Activated T-helper 1 cell treated with anti-CD3 and anti-CD28 coated beads, Interleukin-2, amount 50 U/mL, for 16 hours (primary cell): ENCODE measurements around the gene PLXNA4.

Source experiments
- DNase-seq, 2 donors: peaks; one replicate each; pipeline ENCODE4 v3.0.0-alpha.2; 2020; ENCODE audit warnings: low read depth in 1 of 2, low spot score in 1 of 2

Gene PLXNA4

DNA sequence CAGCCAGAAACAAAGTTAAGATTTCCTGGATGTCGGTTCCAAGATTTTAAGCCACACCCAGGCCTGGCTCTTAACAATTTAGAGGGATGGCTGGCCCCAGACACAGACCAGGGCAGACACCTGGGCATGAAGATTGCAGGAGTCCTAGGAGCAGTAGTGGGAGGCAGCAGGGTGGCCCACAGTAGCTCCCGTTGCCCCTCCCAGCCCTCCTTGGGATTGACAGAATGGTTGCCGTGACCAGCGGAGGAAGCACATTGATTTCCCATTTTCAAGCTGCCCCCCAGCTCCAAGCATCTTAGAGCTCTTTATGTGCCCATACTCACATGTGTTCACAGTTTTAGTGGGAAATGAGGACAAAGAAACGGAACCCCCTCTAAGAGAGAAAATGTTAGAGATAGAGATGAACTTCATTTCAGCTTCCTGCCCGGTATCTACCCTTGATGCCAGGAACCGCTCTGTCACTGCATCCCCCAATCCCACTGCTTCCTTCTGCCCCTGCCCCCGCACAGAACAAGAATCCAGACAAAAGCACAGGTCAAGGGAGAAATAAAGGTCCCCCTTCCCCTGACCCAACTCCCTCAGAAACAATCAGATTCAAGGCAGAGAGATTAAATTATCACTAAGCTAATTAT is 101.1 kb downstream of the PLXNA4 start:
- DNase-seq: no peak

DNA sequence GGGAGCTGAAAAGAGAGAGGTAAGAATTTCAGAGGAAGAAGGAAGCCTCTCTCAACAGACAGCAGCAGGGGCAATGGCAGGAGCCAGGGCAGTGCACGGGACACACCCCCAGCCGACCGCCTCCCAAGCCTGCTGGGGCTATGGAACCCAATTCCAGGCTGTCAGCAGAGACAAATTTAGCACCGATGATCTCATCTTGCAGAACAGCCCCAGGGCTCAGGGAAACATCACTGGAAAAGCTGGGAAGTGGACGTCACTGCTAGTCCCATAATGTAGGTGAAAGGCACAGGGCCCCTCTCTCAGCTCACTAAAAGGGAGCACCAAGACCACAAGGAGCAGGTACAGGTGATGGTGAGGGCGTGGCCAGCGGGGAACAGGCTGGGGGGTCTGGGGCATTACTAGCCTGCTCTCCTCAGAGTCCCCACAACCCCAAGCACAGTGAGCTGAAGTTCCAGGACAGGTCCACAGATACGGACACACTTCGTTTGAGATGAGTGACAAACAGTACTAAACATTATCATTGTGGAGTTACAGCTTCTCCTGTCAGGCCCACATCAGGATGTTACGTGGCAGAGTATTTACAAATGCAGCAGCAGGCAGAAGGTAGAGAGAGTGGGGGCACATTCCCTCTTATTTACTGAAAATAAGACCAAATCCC is 103.7 kb downstream of the PLXNA4 start:
- DNase-seq: no peak

DNA sequence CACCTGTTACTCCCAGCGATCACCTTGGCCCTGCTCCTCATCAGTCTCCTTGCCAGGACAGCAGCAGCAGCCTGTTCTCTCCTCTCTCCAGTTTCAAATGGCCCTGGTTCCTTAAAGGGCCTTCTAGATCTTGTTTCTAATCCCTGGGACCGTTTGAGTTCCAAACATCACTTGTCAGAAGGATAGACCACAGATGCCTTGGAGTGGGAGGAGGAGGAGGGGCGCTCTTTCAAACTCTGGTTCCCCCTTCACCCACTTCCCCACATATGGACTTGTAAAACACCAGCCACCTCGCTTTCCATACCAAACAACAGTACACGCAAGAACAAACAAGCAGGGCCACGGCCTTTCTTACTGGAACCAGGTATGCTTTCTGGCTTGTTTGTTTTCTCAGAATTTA is 104.8 kb downstream of the PLXNA4 start:
- DNase-seq: no peak

DNA sequence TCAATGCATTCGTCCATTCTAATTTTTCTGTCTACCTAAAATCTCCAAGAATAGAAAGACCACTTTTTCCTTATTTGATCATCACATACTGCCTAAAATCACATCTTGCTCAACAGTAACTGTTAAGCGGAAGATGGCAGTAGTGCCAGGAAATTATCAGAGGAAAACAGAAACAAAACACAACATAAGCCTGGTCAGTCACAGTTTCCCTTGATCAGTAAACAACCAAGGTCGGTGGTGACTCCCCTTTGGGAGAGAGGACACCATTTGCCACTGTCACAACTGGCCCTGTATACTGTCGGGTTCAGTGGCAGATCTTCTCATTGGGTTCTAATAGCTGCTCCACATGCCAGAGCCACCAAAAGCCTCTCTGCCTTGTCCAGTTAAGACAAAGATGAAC is 106.6 kb downstream of the PLXNA4 start:
- DNase-seq: no peak

DNA sequence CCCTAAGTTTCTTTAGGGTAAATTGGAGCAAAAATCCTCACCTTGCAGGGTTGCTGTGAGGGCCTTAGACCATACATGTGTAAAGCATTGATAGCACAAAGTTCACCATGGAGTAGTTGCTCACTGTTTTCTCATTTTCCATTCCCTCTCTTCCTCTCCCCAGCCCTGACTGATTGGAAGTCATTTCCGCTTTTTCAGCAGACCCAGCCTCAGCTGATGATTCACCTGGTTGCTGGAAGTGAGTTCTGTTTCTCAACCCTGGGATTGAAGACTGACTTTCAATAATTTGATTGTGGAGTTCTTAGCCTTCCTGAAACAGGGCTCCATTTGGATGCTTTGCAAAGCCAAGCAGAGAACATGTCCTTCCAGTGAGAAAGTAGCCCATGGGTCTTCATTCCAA is 107.0 kb downstream of the PLXNA4 start:
- DNase-seq: no peak

DNA sequence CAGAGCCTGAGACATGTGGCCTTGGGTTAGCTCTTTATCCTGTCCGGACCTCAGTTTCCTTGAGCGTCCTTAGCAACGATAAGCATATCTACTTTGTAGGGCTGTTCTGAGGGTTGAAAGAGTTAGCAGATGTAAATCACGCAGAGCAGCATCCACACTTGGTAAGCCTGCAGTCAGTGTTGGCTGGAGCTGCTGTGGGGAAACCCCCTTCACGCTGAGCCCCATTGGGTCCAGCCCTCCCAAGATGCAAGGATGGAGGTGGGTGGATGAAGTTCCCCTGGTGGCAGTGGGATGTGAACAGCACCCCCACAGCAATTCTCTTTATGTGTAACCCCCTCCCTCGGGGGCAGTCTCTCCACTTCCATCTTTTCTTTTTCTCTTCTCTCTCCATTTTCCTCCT is 109.9 kb downstream of the PLXNA4 start:
- no peak for DNase-seq

DNA sequence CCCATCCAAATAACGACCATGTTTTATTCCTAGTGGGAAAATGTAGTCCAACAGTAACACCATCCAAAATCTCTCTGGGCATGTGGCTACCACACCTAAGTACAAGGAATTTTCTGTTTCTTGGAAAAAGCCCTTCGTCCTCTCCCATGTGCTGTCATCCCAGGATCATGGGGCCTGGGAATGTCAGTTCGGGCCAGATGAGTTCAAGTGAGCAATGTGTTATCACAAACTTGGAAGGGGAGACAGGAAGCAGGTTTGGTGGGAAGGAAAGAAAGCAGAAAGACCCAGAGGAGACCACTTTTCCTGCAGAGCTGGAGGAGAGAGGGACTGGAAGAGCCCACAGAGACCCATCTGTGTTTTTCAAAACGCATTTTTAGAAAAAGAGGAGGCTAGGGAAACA is 110.8 kb downstream of the PLXNA4 start:
- DNase-seq: no peak

DNA sequence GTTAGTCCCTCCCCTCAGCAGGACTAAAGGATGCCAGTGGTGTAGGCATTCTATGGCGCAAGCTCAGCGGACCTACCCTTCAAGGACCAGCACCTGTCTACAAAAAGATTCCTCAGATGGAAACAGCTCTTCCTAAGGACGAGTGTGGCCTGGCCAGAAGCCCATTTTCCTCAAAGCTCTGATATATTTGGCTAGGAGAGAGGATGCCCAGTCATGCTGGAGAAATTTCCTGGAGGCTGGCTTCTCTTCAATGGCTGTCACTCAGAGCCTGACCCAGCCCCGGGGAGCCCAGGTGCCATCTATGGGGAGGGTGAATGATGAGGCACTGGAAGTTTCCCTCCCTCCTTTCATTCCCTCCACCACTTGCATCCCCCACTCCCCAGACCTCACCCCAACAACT is 111.5 kb downstream of the PLXNA4 start:
- DNase-seq: no peak

DNA sequence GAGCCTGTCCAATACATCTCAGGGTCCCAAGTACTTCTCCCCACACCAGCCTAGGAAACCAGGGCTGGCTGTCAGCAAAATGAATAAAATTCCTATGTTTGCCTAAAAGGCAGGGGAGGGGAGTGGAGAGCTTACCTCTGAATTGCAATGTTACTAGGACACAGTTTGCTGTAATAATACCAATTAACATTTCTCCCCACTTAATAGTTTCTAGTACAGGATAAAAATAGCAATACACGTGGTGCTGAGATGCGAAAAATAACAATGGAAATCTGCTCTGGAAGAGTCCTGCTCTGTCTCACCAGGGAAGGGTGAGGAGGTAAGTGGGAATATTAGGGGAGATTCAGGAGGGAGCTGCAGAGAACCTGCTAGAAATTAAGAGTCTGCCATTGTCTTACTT is 112.3 kb downstream of the PLXNA4 start:
- DNase-seq: no peak

DNA sequence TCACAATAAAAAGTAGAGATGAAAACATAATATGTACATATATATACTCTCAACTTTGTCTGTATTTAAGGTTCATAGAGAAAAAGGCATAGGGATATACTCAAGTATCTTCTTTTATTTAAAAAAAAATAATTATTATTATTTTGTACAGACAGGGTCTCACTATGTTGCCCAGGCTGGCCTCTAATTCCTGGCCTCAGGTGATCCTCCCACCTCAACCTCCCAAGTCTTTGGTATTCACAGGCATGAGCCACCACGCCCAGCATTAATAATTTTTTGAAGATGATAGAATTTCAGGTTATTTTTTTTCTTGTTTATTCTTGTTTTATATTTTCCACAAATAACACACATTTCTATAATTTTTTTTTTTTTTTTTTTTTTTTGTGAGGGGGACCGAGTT is 113.8 kb downstream of the PLXNA4 start:
- no peak for DNase-seq

DNA sequence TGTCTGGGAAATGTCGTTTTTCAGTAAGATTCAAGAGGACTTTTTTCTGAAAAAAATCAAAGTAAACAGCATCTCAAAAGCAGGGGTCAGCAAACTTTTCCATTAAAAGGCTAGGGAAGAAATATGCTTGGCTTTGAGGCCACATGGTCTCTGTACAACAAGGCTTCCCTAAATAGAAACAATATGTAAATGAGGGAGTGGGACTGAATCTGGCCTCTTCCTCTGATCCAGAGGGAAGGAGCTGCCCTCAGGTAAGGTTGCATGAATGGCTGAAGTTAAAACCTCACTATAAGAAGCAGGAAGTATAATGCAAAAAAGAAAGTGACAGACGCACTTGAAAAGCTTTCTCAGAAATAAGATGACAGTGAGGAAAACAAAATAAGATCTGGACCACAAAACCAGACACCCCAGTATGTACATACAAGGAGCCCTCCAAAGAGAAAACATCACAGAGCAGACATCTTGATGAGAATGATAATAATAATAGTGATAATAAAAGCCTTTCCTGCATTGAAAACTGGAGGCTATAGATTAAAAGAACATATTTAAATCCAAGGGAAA is 115.2 kb downstream of the PLXNA4 start:
- no peak for DNase-seq

DNA sequence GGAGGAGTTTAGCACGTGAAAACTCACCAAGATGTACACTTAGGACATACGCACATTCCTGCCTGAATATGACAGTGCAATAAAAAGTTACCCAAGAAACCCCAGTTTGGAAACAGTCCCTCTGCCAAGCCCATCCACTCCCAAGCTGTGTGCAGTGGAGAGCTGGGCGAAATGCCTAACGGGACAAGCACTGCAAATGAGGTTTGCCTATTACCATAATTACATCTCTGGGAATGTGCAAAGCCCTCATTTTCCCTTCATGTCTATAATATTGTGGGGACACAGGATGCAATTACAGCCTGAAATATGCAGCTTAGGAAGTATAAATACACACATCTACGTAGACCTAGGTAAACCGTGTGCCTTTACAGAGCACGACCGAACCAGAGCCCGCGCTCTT is 117.5 kb downstream of the PLXNA4 start:
- DNase-seq: no peak

DNA sequence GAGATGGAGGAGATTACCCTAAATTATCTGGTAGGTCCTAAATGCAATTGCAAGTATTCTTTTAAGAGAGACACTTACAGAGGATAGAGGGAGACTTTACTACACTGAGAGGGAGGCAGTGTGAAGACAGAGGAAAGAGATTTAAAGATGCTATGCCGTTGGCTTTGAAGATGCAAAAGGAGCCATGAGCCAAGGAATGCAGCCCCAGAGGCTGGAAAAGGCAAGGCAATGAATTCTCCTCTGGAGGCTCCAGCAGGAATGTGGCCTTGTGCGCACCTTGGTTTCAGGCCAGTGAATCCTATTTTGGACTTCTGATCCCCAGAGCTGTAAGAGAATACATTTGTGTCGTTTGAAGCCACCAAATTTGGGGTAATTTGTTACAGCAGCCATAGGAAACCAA is 118.6 kb downstream of the PLXNA4 start:
- no peak for DNase-seq

DNA sequence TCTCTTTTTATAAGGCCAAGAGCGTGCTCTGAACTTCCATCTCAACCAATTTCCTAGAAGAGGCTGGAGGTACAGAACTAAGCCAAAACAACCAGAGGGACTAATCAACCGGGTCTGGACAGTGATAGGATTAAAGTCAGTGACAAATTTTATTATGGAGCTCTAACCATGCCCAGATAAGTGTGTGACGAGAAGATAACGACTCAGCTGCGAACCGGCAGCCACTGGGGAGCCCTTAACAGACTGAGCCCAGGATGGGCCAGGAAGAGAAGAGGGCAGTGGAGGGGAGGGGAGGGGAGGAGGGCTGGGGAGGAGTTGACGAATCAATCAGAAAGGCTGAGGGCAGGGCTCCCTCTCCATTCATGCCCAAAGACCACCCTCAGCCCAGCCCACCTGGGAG is 119.9 kb downstream of the PLXNA4 start:
- no peak for DNase-seq

DNA sequence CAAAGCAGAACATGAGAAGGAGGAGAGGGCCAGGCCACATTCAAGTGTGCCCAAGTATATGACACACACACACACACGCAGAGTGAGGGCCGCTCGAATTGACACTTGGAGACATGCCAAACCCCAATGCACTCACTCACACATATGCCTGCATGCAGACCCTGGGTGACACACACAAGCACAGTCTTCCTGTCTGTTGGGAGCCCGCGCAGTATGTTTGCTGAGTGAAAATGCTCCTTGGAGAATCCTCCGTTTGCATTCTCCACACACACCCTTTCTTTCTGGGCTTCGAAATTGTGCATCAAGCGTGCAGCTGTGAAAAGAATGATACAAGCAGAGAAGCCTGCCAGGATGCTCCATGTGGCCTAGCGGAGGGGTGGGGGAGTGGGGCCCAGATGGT is 120.9 kb downstream of the PLXNA4 start:
- DNase-seq: no peak

DNA sequence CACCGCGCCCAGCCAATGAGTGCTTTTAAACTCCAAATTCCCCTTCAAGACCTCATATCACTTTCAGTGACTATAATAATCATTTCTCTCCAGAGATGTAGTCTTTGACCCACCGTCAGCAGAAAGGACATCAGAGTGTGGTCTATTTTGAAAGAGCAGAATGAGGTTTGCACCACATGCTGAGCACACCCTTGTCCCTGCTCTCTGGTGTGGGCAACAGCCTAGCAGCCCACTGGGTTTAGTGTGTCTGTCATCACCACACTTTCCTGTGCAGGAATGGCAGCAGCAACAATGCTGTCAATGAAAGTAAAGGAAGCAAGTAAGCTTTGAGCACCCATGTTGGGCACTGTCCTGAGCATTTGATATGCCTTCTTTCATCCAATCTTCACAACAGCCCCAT is 122.4 kb downstream of the PLXNA4 start:
- no peak for DNase-seq

DNA sequence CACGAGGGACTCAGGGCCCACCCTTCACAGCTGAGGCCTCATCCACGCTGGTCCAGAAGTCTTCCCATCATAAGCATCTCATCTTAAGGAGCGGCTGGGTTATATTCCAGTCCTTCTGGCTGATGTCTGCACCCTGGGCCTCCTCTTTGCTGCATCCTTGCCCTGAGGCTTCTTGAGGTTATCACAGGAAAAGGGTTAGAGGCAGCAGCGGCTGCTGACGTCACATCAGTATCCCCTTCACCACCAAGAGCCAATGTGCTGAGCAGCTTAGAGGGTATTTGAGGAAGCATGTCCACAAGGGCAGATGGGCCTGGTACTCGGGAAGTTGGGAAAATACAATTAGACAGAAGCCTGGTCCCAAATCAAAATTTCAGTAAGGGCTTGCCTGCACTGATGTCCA is 125.1 kb downstream of the PLXNA4 start:
- no peak for DNase-seq

DNA sequence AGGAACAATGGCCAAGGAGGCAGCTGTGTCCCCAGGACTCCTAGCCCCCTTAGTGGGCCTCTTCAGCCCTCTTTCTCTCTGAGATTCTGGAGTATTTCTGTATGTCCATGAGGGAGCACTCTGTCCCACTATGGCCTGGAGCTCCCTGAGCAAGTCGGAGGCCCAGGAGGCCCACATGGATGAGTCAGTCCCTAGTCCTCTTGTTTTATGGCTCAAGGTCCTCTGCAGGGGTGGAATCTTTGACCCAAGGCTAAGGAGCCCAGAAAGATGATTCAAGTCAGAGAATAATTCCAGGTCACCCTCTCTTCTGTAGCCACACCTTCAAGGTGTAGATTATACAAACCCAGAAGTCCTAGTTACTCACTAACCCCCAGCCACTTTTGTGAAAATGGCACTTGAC is 125.6 kb downstream of the PLXNA4 start:
- no peak for DNase-seq

DNA sequence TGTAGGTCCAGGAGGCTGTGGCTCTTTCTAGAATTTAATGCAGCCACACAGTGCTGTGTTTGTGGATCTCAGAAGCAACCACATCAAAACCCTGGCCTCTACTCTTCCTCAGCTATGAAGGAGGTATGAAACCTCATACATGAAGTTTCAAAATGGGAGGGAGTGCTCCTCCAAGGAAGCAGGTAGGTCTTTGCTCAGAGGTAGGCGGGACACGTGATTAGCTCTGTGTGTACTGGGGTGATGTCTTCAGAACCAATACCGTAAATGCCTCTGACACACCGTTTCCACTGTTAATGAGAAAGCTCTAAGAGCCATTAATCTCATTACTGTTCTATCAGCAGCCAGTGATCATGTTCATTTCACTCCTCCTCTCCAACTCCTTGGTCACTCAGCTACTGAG is 126.1 kb downstream of the PLXNA4 start:
- no peak for DNase-seq

DNA sequence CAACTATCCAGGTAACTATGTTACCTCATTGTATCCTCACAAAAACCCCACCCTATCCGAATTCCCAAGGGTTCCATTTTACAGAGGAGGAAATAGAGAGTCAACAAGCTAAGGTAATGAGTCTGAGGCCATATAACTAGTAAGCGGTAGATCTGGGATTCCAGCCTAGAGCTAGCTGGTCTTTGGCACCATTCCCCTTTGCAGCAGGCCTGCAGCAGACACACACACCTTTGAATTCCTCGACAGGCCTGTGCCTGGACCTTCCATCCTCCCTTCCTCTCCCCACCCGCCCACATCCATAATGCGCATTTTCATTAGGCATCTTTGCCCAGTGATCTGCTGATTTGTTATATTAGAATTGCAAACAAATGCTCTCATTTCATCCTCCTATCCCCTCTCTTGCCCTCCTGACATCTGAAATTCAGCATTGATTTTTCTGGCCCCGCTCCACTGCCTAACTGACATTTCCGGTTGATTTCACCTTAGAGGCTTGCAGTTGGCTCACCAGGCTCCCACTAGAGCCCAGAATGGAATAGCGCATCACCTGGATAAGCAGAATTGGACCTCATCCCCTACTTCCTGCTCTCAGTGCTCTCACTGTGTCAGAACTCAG is 129.5 kb downstream of the PLXNA4 start:
- no peak for DNase-seq

DNA sequence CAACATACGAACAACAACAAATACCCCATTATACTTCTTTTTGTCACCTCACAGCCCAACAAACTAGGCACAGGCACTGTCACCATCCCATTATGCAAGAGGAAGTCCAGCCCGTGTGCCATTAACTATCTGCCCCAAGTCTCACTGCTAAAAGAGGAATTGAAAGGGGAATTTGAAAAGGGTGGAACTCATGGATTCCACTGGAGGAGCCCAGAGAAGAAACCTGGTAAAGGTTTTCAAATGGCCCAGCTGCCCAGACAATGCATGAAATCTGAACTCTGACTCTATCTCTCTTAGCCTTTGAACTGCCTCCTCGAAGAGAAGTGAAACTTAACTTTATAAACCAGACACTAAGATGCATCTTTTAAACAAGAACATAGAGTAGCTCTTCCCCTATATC is 130.0 kb downstream of the PLXNA4 start:
- DNase-seq: no peak

DNA sequence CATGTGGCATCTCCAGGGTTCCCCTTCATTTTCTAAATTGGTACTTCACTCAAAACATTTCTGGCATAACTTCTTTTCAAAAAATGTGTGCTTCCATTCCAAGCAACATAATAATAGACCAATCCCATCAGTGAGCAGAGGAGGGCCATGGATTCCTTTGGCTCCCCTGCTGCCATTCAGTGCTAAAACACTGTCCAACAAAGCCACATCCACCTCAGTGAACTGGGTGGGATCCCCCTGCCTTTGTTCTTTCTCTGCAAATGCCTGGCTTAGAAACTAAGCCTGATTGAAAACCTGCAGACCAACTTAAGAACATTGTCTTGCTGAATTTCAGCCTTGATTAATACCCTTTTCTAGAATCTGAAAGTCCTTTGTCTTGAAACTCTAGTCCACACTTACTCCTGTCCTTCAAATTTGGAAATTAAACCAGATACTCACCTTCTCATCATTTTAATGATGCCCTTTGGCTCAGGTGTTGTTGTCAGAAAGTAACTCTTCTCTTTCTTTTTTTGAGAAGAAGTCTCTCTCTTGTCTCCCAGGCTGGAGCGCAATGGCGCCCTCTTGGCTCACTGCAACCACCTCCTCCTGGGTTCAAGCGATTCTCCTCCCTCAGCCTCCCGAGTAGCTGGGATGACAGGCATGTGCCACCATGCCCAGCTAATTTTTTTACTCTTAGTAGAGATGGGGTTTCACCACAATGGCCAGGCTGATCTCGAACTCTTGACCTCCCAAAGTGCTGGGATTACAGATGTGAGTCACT is 132.3 kb downstream of the PLXNA4 start:
- no peak for DNase-seq
